ENCODE measurements around the gene HMCN1.

The HMCN1 gene

DNA sequence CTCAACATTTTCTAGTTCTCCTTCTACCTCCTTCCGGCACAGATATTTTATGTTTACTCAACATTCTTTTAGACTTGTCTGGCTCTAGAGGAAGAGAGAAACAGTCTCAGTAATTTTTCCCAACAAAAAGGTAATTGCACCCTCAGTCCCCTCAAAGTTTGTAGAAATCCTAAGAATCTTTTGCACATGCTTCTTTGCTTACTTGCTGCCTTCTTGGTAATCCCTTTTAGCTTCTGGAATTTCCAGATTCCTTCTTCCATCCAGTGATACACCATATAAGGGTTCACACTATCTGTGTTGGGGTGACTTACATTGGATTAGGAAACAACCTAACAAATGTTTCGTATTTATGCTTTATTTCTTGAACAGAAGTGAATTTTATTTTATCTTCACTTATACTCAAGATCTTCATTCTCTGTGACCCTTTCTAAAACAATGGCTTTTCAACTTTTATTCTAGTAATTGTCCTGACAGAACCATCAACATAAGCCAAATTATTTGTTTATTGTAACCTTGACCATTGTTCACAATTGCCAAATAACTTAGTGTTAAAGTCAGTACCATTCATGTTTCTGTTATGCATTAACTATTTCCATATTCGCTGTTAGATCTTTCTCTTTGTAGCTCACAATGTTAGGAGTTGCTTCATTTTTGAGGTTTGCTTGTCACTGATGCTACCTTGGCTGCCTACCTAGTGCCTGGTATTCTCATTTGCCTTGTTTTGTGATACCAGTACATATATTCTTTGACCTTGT, 238.1 kb downstream of the HMCN1 start:
- DNase-seq = no peak
- Mint-ChIP-seq H3K4me1 (no peaks in the 10 kb centered on the region), H3K36me3 (no peaks in the 10 kb centered on the region), H3K9me3 (no peaks in the 10 kb centered on the region), H3K27ac (no peak overlapping the region), H3K4me3 (no peak overlapping the region), H3K27me3 (peaks cover 0 to 9% of the 10 kb centered on the region in 2 donors)
- ATAC-seq (replicated peaks) = no peak

DNA sequence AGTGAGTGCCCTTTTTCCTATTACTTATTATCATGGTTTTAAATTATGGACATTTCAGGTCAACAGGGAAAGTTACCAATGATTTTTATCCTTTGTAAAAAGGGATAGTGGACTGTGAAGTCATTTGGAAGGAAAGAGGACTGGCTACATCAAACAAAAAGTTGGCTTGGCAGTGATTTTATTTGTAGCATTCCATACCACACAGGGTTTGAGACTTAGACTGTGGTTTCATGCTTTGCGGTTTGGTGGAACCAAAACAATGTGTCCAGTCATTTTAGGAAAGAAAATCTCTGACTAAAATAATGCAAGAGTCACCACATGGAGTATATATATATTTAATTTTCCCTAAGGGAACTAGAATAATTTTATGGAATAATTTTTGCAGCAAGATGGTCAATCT, 239.5 kb downstream of the HMCN1 start:
- Mint-ChIP-seq H3K4me3 (no peak overlapping the region), H3K27me3 (peaks cover 0 to 9% of the 10 kb centered on the region in 2 donors), H3K36me3 (no peaks in the 10 kb centered on the region), H3K4me1 (no peaks in the 10 kb centered on the region), H3K27ac (no peak overlapping the region), H3K9me3 (no peaks in the 10 kb centered on the region)
- DNase-seq (no peak), ATAC-seq (replicated peaks) (no peak)

GRCh38 chr1:185974367-185975170, 240.4 kb downstream of the HMCN1 start:
- no peak for ATAC-seq (replicated peaks)
- peaks cover 0 to 9% of the 10 kb centered on the region in 2 donors for H3K27me3 Mint-ChIP-seq
- no peaks in the 10 kb centered on the region for H3K4me1 Mint-ChIP-seq
- H3K4me3 Mint-ChIP-seq = no peak overlapping the region
- no peaks in the 10 kb centered on the region for H3K9me3 Mint-ChIP-seq
- H3K27ac Mint-ChIP-seq = no peak overlapping the region
- no peak for DNase-seq
- no peaks in the 10 kb centered on the region for H3K36me3 Mint-ChIP-seq

GRCh38 chr1:185980891-185981290, 246.7 kb downstream of the HMCN1 start:
- ATAC-seq (replicated peaks) = no peak
- Mint-ChIP-seq H3K4me3 (no peak overlapping the region), H3K9me3 (no peaks in the 10 kb centered on the region), H3K27me3 (no peaks in the 10 kb centered on the region), H3K4me1 (no peaks in the 10 kb centered on the region), H3K27ac (no peak overlapping the region), H3K36me3 (no peaks in the 10 kb centered on the region)
- DNase-seq = no peak

DNA sequence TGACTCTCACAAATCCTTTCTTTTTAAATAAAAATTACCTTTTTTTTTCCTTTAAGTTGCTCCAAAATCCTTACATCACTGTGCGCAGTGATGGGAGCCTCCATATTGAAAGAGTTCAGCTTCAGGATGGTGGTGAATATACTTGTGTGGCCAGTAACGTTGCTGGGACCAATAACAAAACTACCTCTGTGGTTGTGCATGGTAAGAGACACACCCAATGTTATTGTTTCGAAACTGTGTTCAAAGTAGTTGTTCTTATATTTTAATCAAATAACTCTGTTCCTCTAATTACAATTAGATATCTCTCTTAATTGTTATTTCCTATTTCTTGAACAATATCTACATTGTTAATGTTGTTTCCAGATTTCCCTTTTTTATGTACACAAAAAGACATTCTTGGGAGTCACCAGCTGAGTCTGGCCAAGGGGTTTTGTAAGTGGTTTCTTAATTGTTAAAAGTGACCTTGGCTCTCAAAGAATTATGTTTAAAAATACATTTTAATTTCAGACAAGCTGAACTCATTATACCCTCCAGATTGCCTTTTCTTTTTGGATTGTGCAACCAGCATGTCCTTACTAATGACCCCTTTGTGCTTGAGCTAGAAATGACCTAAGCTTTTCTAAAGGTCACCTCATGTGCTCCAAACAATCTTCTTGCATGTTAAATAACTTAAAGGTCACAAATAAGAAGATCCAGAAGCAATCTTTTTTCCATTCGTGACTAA, 250.1 kb downstream of the HMCN1 start:
- Mint-ChIP-seq H3K9me3 (no peaks in the 10 kb centered on the region), H3K36me3 (no peaks in the 10 kb centered on the region), H3K4me3 (no peak overlapping the region), H3K4me1 (peaks cover 2 to 10% of the 10 kb centered on the region in 2 donors), H3K27ac (no peak overlapping the region), H3K27me3 (no peaks in the 10 kb centered on the region)
- no peak for ATAC-seq (replicated peaks)
- DNase-seq = no peak

DNA sequence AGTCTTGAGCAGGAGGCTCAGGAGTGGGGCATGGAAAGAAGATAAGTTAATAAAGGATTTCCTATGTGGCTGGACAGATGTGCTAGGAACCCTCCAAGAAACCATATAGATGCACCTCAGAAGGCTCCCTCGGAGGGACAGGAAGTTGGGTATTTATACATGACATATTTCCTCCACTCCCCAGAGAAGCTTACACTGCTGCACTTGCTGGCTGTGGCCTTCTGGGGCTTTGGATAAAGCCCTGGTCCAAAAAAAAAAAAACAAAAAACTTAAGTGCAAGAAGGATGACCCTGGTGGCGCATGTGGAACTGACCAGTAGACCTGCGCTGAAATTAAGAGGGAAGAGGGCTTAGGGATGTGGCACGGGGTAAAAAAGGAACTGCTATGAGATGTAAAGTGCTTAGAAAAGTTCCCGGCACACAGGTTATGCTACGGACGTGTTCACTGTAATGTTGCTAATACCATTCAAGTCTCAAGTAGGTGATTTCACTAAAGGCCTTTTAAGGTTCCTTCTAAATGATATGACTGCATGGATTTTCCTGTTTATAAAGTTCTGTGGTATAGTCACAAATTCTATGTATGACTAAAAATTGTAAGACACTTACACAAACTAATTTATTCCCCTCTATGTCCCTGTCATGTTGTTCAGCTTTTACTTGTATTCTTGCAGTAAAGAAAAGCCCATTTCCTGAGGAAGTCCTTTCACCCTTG, 253.6 kb downstream of the HMCN1 start:
- peak overlapping the region; percentile 32 for H3K27ac Mint-ChIP-seq
- H3K4me1 Mint-ChIP-seq = peaks cover 2 to 10% of the 10 kb centered on the region in 2 donors
- H3K36me3 Mint-ChIP-seq = no peaks in the 10 kb centered on the region
- DNase-seq = no peak
- H3K4me3 Mint-ChIP-seq = peak overlapping the region; percentile 52 to 59
- H3K27me3 Mint-ChIP-seq = no peaks in the 10 kb centered on the region
- H3K9me3 Mint-ChIP-seq = no peaks in the 10 kb centered on the region
- ATAC-seq (replicated peaks) = peak; percentile 61 to 80

DNA sequence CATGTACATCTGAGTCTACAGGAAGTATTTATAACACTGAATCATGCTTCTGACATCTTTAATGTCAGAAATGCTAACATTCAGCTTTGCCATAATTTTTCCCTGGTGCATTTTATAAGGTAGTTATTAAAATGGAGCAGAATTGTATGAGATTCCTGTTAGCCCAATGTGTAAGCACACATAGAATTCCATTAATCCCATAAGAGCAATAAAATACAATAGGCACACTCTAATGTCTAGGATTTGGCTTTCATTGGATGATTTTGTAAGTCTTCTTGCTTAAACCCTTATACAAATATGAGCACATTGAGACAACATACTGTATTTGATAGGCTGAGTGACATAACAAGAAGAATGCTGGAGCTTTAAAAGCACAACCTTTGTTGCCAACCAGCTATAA, 256.4 kb downstream of the HMCN1 start:
- ATAC-seq (replicated peaks) = no peak
- no peak for DNase-seq
- H3K27me3 Mint-ChIP-seq = no peaks in the 10 kb centered on the region
- no peak overlapping the region for H3K4me3 Mint-ChIP-seq
- no peaks in the 10 kb centered on the region for H3K36me3 Mint-ChIP-seq
- no peak overlapping the region for H3K27ac Mint-ChIP-seq
- H3K9me3 Mint-ChIP-seq = no peaks in the 10 kb centered on the region
- peaks cover 2 to 10% of the 10 kb centered on the region in 2 donors for H3K4me1 Mint-ChIP-seq

DNA sequence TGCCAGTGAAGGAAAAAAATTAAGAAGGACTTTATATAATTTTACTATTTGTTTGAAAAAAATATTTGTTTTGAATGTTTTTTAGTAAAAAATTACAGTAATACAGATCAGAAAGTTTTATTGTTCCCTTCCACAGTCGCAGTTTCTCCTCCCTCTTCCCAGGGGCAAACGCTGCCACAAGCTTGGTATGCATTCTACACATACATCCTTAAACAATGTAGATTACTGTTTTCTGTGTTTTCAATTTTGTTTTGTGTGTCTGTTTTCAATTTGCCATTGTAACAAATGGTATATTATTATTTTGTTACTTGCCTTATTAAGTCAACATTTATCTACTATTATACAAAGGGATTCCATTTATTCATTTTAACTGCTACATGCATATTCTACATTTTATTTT, 257.1 kb downstream of the HMCN1 start:
- H3K9me3 Mint-ChIP-seq = no peaks in the 10 kb centered on the region
- peaks cover 0 to 4% of the 10 kb centered on the region in 2 donors for H3K27me3 Mint-ChIP-seq
- H3K4me3 Mint-ChIP-seq = no peak overlapping the region
- DNase-seq = no peak
- no peak overlapping the region for H3K27ac Mint-ChIP-seq
- H3K4me1 Mint-ChIP-seq = peaks cover 2 to 10% of the 10 kb centered on the region in 2 donors
- ATAC-seq (replicated peaks) = no peak
- H3K36me3 Mint-ChIP-seq = no peaks in the 10 kb centered on the region

DNA sequence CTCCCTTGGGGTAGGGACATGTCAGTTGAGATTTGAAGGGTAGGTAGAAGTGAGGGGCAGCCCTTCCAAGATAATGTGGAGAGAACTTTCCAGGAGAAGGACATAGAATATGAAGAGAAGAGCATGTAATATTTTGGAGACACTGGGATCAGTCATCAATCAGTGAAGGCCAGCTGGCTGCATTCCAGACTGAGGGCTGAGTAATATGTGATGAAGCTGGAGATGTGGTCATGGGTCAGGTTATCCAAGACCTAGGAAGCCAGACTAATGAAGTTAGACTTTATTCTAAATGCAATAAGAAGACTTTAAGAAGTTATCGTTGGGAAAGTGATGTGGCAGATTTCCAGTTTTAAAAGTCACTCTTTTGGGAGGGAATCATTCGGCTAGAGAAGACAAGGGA, 262.0 kb downstream of the HMCN1 start:
- Mint-ChIP-seq H3K4me3 (no peak overlapping the region), H3K27ac (no peak overlapping the region), H3K4me1 (no peaks in the 10 kb centered on the region), H3K36me3 (no peaks in the 10 kb centered on the region), H3K27me3 (peaks cover 0 to 6% of the 10 kb centered on the region in 2 donors), H3K9me3 (no peaks in the 10 kb centered on the region)
- ATAC-seq (replicated peaks) (no peak), DNase-seq (no peak)

- no peak for ATAC-seq (replicated peaks)
- H3K9me3 Mint-ChIP-seq = no peaks in the 10 kb centered on the region
These were observed 264.2 kb downstream of the HMCN1 start for GRCh38 chr1:185998391-185998790.

DNA sequence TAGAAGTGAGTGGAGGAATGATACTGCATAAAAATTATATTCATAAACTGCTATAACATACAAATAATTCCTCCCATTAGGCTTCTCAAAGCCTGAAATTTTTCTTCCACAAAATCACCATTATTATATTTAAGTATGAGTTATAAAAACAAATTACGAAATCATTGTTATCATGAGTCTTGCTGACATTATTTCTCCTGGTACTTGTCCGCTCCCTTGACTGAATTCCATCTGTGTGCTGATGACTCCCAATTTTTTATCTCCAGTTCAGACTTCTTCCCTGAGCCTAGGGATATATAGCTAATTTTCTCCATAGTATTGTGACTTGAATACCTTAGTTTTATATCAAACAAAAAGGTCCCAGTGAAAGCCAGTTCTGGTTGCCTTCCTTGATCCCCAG, 268.2 kb downstream of the HMCN1 start:
- Mint-ChIP-seq H3K27me3 (no peaks in the 10 kb centered on the region), H3K4me3 (no peak overlapping the region), H3K27ac (no peak overlapping the region), H3K36me3 (no peaks in the 10 kb centered on the region), H3K9me3 (no peaks in the 10 kb centered on the region), H3K4me1 (no peaks in the 10 kb centered on the region)
- ATAC-seq (replicated peaks) = no peak
- DNase-seq = no peak

More at GRCh38 chr1:185998391-185998790, 264.2 kb downstream of the HMCN1 start:
- H3K4me3 Mint-ChIP-seq = no peak overlapping the region
- H3K27me3 Mint-ChIP-seq = peaks cover 0 to 6% of the 10 kb centered on the region in 2 donors
- no peak for DNase-seq
- no peaks in the 10 kb centered on the region for H3K36me3 Mint-ChIP-seq
- H3K4me1 Mint-ChIP-seq = no peaks in the 10 kb centered on the region
- no peak overlapping the region for H3K27ac Mint-ChIP-seq

GRCh38 chr1:186009039-186009737, 275.0 kb downstream of the HMCN1 start:
- H3K27me3 Mint-ChIP-seq = no peaks in the 10 kb centered on the region
- DNase-seq = no peak

DNA sequence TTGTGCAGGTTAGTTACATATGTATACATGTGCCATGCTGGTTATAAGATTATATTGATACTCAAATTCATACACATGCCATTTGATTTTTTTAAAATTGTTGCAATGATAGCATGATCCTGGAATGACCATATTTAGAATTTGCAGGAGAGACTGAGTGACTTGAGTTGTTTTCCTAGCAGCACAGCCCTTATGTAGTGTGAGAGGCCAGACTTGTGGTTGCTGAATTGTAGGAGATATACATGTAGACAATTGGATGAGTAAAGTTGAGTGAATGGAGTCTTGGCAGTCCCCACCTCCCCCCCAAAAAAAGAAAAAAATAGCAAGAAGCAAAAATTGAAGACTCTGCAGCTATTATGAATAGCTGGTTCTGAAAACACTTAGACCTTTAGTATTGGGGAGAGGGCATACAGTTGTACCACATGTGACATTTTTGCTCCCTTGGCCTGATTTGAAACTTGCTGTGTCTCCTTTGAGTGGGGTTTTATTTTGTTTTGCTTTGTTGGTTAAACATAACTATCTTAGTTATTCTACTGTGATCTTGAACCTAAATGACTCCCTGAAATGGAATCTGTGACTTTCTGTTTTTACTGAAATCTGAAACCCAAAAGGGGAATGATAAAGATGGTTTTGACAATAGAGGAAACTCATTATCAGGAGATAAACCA, 280.3 kb downstream of the HMCN1 start:
- Mint-ChIP-seq H3K4me1 (peaks cover 0 to 6% of the 10 kb centered on the region in 2 donors), H3K4me3 (no peak overlapping the region), H3K27ac (no peak overlapping the region), H3K9me3 (no peaks in the 10 kb centered on the region), H3K36me3 (no peaks in the 10 kb centered on the region), H3K27me3 (no peaks in the 10 kb centered on the region)
- no peak for ATAC-seq (replicated peaks)
- DNase-seq = no peak

More at GRCh38 chr1:186009039-186009737, 275.0 kb downstream of the HMCN1 start:
- Mint-ChIP-seq H3K4me3 (no peak overlapping the region), H3K36me3 (no peaks in the 10 kb centered on the region), H3K9me3 (no peaks in the 10 kb centered on the region), H3K4me1 (peaks cover 0 to 10% of the 10 kb centered on the region in 2 donors), H3K27ac (no peak overlapping the region)
- no peak for ATAC-seq (replicated peaks)

All from stimulated activated naive B cell treated with anti-CD40 and anti-IgM and Interleukin-4, amounts not matched to agents 10 μg/mL and 1 μg/mL and 100 μg/mL, for 72 hours (primary cell).